Hippocampal formation (tissue), 2 donors: Measurements from ENCODE around the gene KIAA1217.
"Not testable (repeated sequence)": the region's sequence is repeated elsewhere in the genome, so short reads cannot be mapped to it uniquely, and the experiment has no call there.

Experiments
- DNase-seq, 2 donors: peaks; one replicate each; lab custom pipeline; 2025; lab: John Stamatoyannopoulos, UW

KIAA1217 gene

GRCh38 chr10:24340883-24341282 lies 131.9 kb downstream of the KIAA1217 start:
- DNase-seq: no peak

DNA sequence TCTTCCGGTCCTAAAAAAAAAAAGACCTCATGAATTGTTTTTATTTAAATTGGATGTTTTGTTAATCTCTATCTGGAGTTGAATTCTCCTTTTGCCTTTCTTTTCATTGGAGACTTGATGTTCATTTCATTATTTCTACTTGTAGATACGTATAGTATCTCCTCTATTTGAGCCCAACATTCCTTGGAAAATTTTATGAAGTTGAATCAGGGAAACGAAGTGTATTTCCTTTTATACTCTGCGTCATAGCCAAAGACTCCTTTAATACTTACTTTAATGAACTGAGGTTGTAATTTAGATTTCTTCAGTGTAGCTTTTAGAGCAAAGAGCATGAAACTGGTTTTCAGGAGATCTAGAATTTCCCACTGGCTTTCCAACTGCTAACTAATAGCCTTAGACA lies 132.4 kb downstream of the KIAA1217 start:
- DNase-seq: no peak

DNA sequence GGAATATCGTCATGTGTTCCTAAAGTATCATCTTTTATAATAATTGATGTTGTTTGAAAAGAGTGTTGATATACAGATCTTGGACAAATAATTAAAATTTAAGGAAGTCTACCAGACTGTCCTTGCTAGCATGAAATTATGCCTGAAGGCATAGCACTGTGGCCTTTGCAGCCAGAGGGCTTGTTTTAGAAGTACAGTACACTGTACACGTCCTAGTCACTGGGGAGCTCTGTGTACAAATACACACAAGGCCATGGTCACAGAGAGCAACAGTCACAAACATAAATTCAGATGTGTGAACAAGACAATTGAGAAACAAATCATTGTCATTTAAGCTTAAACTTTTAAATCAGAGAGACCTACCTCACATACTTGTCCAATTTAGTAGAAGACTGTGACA lies 133.0 kb downstream of the KIAA1217 start:
- no peak for DNase-seq

DNA sequence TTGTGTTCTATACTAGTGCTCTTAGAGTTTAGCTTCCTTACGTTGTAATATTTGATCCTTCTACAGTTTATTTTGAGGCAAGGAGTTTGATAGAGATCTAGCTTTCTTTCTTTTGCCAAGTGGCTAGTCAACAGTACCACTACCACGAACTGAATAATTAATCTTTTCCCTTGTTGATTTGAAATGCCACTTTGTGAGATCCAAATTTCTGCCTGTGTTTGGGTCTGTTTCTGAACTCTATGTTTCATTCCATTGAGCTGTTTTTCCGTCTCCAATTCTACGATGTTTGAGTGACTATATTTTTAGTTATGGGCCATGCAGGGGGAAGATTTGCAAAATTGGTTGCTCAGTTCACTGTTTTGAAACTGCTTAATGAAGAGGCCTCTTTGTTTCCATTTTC lies 134.7 kb downstream of the KIAA1217 start:
- DNase-seq: no peak

- no peak for DNase-seq
Measured at GRCh38 chr10:24344279-24344678, 135.3 kb downstream of the KIAA1217 start.

DNA sequence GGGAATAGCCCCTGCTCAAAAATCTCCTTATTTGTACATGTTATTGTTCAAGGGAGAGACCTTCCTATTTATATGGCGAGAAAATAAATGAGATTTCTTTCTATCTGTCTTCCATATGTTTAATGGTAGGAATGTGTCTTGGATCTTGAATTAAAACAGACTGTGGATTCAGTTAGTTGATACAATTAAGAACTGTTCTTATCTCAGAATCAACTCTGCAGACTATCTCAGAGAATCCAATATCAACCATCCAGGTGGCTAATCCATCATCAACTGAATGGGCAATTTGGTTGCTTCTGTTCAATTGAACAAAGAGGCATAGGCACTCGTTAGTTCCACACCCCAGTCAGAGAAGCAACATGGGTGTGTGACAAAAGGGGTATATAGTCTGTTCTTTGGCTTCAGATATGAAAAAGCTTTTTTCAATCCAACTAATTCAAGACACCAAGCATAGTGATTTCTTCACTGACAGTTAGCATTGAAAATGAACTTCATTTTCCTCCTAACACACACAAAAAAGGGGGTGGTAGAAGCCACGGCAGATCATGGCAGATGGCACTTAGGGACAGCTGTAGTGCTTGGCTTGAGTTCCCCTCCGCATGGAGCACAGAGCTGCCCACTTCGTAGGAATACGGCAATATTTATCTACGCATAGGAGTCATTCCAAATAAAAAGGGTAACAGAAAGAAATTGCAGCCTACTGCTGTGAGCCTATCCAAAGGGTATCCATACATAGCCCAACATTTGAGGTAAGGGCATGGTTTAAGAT lies 135.9 kb downstream of the KIAA1217 start:
- no peak for DNase-seq

- no peak for DNase-seq
Measured at GRCh38 chr10:24346877-24347519, 138.1 kb downstream of the KIAA1217 start.

DNA sequence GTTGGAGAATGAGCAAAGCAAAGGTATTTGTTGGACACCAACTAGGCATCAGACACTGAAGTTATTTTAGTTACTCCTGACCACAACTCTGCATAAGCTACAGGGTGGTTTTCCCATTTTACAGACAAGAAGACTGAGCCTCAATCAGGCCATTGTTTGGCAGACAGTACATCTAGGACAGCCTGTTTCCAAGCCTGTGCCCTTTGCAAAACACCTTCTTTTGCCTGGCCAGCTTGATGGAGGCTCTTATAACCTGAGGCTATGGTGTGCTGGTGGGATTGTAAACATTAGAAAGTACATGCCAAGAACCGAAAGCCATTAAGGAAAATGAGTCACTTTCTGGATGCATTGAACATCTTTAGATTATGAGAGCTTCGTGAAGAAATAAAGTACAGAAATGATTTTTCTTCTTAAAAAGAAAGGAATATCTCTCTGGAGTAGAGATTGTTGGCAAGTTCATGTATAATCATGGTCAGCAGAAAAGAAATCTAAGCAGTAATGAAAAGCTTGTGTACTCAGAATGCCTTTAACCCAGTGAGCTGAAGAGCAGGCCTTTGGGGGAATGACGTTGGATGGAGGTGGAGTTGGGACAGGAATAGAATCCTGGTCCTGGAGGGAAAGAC lies 140.6 kb downstream of the KIAA1217 start:
- no peak for DNase-seq

- DNase-seq: no peak
Measured at GRCh38 chr10:24350070-24350921, 141.4 kb downstream of the KIAA1217 start.

GRCh38 chr10:24350922-24351225 lies 141.9 kb downstream of the KIAA1217 start:
- not testable (repeated sequence) for DNase-seq

GRCh38 chr10:24351961-24352360 lies 143.0 kb downstream of the KIAA1217 start:
- DNase-seq: no peak

GRCh38 chr10:24352399-24352798 lies 143.5 kb downstream of the KIAA1217 start:
- no peak for DNase-seq

- no peak for DNase-seq
Measured at GRCh38 chr10:24353319-24353718, 144.4 kb downstream of the KIAA1217 start.

DNA sequence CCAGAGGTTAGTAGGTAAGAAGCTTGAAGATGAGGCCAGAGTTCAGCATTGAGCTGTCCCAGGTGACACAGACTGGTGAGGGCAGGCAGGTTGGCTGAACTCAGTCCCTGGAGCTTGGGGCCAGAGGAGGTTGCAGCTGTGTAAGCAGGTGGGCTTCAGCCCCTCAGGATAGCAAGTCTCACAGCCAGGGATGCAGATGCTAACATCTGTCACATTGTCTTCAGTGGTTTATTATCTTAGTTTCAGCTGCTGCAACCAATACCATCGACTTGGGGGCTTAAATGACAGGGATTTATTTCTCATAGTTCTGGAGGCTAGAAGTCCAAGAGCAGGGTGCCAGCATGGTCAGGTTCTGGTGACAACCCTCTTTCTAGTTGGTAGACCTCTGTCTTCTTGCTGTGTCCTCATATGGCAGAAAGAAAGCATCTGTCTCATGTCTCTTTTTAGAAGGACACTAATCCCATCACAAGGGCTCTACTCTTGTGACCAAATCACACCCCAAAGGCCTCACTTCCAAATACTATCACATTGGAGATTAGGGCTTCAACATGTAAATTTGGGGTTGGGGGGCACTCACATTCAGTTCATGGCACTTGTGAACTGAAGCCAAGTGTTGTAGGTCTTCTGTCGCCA lies 146.2 kb downstream of the KIAA1217 start:
- DNase-seq: no peak

DNA sequence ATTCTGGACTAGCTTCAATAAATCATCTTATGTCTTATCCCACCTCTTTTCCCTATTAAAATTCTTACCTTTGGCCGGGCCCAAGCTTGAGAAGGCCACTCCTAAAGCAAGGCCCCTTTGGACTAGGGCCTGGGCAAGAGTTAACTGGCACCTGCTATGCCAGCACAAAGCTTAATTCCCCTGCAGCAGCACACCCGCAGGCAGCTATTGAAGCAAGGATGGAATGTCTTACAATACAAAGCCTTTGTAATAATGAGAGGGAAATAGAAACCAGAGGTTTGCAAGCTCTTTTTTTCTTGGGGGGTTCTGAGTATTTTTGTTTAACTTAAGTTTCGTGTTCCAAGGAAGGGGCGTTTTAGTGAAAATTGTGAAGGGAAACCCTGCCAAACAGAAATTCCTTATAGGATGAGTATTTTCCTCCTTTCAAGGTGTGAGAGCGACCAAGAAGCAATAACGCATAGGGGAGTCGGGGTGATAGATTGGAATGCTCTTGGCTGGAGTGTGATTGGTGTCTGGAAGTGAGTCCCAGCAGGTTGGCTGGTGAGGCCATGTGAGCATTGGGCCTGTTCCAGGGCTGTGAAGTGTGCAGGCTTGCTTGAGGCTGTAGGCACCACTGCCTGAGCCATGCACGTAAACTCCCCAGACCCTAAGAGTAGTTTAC lies 148.5 kb downstream of the KIAA1217 start:
- DNase-seq: no peak

DNA sequence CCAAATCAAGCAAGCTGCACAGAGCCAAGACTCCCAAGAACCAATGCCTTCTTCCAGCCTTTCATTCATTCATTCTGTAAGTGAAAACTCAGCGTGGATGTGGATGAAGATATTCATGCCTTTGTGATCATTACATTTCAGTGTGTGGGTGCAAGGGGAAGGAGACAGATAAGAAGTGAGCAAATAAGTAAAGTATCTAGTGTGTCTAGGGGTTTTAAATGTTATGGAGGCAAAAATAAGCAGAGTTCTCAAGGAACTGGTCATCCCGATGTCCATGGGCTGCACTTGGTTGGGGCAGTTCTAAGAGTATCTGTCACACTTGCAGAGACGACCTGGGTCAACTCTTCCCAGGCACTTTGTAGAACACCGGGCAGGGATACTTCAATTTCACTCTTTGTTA lies 149.1 kb downstream of the KIAA1217 start:
- DNase-seq: no peak

- DNase-seq: peak; percentile 5 to 27
Measured at GRCh38 chr10:24360282-24361127, 151.6 kb downstream of the KIAA1217 start.

DNA sequence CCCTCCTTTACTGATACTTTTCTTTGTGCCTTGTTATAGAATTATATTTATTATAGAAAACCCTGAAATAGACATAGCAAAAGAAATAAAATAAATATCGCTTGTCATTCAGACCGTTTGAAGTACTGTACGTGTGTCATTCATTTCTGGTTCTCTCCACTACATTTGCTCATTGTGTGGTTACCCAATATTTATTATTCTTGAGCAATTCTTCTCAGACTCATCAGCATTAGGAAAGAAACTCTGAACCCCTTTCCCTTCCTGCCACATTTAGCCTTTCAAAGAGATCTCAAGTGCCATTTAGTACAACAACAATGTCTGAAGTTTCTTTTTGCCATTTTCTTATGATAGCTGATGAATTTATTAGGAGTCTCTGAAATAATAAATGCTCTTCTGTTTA lies 154.1 kb downstream of the KIAA1217 start:
- no peak for DNase-seq

DNA sequence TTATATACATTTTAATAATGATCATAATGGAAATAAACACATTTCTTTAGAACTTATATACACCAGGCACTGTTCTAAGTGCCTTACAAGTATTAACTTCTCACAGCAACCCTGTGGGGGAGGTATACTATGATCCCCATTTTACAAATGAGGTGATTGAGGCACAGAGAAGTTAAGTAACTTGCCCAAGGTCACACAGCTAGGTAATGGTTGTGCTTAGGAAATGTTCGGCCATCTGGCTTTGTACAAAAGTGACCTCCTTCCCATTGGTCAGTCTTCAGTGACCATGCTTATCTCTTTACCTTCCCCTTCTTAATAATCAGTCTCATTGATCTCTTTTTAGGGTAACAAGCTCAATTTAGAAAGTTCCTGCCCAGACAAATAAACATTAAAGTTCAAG lies 158.8 kb downstream of the KIAA1217 start:
- DNase-seq: no peak

DNA sequence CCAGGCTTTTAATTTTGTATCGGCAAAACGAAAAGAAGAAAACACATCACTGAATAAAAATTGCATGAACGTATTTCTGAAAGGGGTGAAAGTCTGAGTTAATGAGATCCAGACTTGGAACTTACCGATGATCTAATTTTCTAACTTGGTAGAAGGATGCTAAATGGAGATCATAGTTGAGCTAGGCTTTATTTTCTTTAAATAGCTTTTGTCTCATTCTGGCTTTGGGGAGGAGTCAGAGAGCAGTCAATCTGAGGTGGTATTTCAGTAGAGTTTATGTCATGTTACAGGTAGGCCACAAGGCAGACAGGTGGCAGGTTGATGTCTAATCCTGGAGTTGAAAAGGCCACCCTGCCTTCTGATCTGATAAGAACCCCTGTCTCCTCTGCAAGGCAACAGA lies 161.9 kb downstream of the KIAA1217 start:
- DNase-seq: no peak
